Bronchial epithelial cell (primary cell): ENCODE data around the gene SLC41A1. TPM values are rescaled to one million over a fixed set of nuclear protein-coding genes. Genes with fewer than 3 reads are reported as not detected.
"Not testable (repeated sequence)": the region's sequence is repeated elsewhere in the genome, so short reads cannot be mapped to it uniquely, and the experiment has no call there.

Source experiments
- DNase-seq: peaks from one replicate; pipeline ENCODE4 v3.0.0-alpha.2; 2010; ENCODE audit warnings: low read depth
- FAIRE-seq: peaks from 2 replicates; lab custom pipeline; 2011; peaks lifted over from hg19 to GRCh38; lab: Jason Lieb, UNC
- H3K27me3 ChIP-seq: 2 replicates; pipeline ENCODE4 v1.5.1; 2011; ENCODE audit warnings: low read length; ENCODE audit not compliant: control insufficient read depth, insufficient read depth
- H3K36me3 ChIP-seq: 2 replicates; pipeline ENCODE4 v1.5.1; 2011; ENCODE audit warnings: low read length; ENCODE audit not compliant: control insufficient read depth, insufficient read depth
- H3K4me3 ChIP-seq: 2 replicates; pipeline ENCODE4 v1.5.1; 2011; ENCODE audit warnings: mild to moderate bottlenecking, low read depth, low read length, control low read depth
- CTCF ChIP-seq: IDR thresholded peaks from 2 replicates; pipeline ENCODE4 v1.5.1; 2011; ENCODE audit warnings: mild to moderate bottlenecking, moderate library complexity, low read length, control low read depth, inconsistent platforms; ENCODE audit not compliant: insufficient read depth, severe bottlenecking
- total RNA-seq: library from RNA; depleted of rRNA; stranded (reverse); fragments of >200 nt; gene quantifications from 2 replicates; pipeline ENCODE4 v1.2.1, GENCODE V29; 2014

SLC41A1 gene
- 6.6 and 8.6 TPM in 2 replicates for total RNA-seq

DNA sequence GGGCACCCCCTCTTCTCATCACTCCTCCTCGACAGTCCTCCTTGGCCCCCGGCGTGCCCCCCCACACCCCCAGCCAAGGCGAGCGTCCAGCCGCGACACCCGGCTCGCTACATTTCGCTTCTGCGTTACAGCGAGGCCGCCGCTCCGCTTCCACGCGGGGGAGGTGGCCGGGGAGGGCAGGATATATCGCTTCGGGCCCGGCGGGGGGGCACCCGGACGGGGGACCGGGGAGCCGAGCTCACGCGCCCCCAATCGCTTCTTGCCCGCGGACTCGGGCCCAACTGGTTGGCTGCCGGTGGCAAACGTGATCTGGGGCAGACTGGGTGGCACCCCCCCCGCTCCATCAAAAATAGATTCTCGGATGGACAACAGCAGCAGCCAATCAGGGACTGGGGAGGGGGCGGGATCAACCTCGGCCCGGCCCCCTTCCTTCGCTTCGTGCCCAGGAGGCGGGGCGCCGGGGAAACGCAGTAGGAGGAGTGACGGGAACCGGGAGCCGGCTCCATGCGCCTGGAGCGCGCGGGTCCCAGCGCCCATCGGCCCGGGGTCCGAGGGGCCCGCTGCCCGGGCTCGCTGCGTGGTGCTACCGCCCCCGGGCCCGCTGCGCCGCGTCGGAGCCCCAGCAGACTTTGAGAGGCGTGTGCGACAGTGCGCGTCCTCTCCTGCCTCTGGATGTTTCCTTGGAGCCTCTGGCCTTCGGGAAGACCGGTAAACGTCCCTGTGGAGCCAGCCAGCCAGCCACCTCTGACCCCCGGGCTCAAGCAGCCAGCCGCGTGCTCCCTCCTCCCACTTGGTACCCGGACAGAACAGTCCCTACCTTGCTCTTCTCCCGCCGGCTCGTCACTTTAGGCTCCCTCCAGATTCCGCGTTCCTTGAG lies at the start of gene SLC41A1:
Gene SLC41A1 (minus strand): TSS at position 321 of the 877 bp plus-strand sequence. CDS start 2,757 bp downstream, outside the sequence.
- peak; percentile 72 for DNase-seq
- no peak for TF ChIP-seq CTCF
- Histone ChIP-seq H3K36me3 (peaks cover 5% of the 10 kb centered on the region), H3K27me3 (no peaks in the 10 kb centered on the region), H3K4me3 (peak within 1 kb of the TSS; percentile 84)
- FAIRE-seq = no peak

DNA sequence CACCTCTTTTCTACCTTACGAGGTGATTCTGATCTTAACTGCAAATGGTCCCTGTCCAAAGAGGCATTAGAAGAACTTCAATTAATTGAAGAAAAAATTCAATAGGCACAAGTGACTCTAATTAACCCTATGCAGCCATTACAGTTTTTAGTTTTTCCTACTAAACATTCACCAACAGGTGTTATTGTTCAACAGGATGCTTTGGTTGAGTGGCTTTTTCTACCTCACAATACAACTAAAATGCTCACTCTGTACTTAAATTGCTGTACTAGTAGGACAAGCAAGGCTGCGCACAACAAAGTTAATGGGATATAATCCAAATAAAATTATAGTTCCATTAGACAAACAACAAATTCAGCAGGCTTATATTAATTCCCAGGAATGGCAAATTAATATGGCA lies 48.5 kb upstream of the SLC41A1 start:
- no peaks in the 10 kb centered on the region for H3K27me3 ChIP-seq
- no peak overlapping the region for H3K4me3 ChIP-seq
- H3K36me3 ChIP-seq = no peaks in the 10 kb centered on the region
- DNase-seq = no peak
- no peak for TF ChIP-seq CTCF
- no peak for FAIRE-seq

DNA sequence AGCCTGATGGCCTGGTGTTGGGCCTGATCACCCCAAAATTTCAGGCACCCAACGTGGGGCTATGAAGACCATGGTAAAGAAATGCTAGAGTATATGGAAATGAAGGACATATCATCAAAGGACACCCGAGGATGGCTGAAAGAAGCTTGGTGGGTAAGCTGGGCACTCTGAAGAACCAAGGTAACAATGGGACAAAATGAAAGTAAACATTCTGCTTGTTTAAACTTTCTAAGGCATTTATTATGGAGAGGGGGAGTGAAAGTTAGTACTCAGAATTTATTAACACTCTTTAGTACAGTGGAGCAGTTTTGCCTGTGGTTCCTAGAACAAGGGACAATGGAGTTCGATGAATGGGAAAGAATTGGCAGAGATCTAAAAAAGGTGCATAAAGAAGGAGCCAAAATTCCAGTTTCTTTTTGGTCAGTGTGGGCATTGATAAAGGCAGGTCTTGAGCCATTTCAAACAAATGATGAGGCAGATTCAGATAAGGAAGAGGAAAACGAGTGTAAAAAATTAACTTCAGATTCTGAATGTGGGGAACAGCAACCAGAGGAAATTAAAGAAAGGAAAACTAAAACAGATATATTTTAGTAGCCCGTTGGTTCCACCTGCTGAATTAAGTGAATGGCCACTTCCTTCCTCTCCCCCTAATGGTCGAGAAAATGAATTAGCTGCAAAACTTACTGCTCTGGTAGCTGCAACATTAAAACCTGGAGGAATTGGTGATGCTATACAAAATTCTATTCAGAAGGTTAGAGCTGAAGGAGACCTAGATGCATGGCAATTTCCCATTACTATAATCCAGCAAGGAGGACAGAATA lies 45.4 kb upstream of the SLC41A1 start:
- Histone ChIP-seq H3K27me3 (no peaks in the 10 kb centered on the region), H3K36me3 (no peaks in the 10 kb centered on the region), H3K4me3 (no peak overlapping the region)
- TF ChIP-seq CTCF = no peak
- no peak for FAIRE-seq
- no peak for DNase-seq

- not testable (repeated sequence) for H3K36me3 ChIP-seq, DNase-seq, FAIRE-seq, H3K4me3 ChIP-seq, H3K27me3 ChIP-seq
Measured at GRCh38 chr1:205857501-205857900, 44.5 kb upstream of the SLC41A1 start.

- FAIRE-seq = no peak
Measured at GRCh38 chr1:205856433-205856832, 43.4 kb upstream of the SLC41A1 start.

More at GRCh38 chr1:205856433-205856832, 43.4 kb upstream of the SLC41A1 start:
- Histone ChIP-seq H3K4me3 (no peak overlapping the region), H3K27me3 (no peaks in the 10 kb centered on the region), H3K36me3 (no peaks in the 10 kb centered on the region)
- no peak for TF ChIP-seq CTCF
- no peak for DNase-seq
